ES-I3 (cell line): ENCODE results near the gene CCND1.

ENCODE experiments used
- H3K36me3 ChIP-seq: 2 replicates; pipeline ENCODE4 v1.6.1; 2013; ENCODE audit warnings: mild to moderate bottlenecking, low read length, control low read depth, moderate library complexity; ENCODE audit not compliant: insufficient read depth
- H3K4me1 ChIP-seq: 2 replicates; pipeline ENCODE4 v1.6.1; 2013; ENCODE audit warnings: mild to moderate bottlenecking, control low read depth, low read length; ENCODE audit not compliant: insufficient read depth
- H3K9ac ChIP-seq: 2 replicates; pipeline ENCODE4 v1.6.1; 2013; ENCODE audit warnings: low read depth, mild to moderate bottlenecking, low read length, moderate library complexity
- H3K9me3 ChIP-seq: 2 replicates; pipeline ENCODE4 v1.6.1; 2013; ENCODE audit warnings: mild to moderate bottlenecking, low read length, moderate library complexity; ENCODE audit not compliant: control insufficient read depth, insufficient read depth

Gene CCND1

GRCh38 chr11:69658626-69659450 lies 17.9 kb downstream of the CCND1 start:
- Histone ChIP-seq H3K4me1 (peaks cover 17% of the 10 kb centered on the region), H3K9me3 (no peaks in the 10 kb centered on the region), H3K9ac (no peak overlapping the region), H3K36me3 (no peaks in the 10 kb centered on the region)

- no peaks in the 10 kb centered on the region for H3K9me3 ChIP-seq
- H3K9ac ChIP-seq = no peak overlapping the region
- peaks cover 17% of the 10 kb centered on the region for H3K4me1 ChIP-seq
- H3K36me3 ChIP-seq = no peaks in the 10 kb centered on the region
These were observed 18.6 kb downstream of the CCND1 start for GRCh38 chr11:69659591-69659990.

GRCh38 chr11:69660001-69660500 lies 19.1 kb downstream of the CCND1 start:
- peaks cover 17% of the 10 kb centered on the region for H3K4me1 ChIP-seq

GRCh38 chr11:69661413-69661715 lies 20.4 kb downstream of the CCND1 start:
- H3K9ac ChIP-seq = no peak overlapping the region
- no peaks in the 10 kb centered on the region for H3K9me3 ChIP-seq
- H3K36me3 ChIP-seq = peaks cover 2% of the 10 kb centered on the region; the same call in 1 of the 2 replicates
- peaks cover 17% of the 10 kb centered on the region for H3K4me1 ChIP-seq

More at GRCh38 chr11:69660001-69660500, 19.1 kb downstream of the CCND1 start:
- no peaks in the 10 kb centered on the region; the same call in 1 of the 2 replicates for H3K36me3 ChIP-seq
- H3K9me3 ChIP-seq = no peaks in the 10 kb centered on the region
- no peak overlapping the region for H3K9ac ChIP-seq

GRCh38 chr11:69662021-69662698 lies 21.2 kb downstream of the CCND1 start:
- H3K9me3 ChIP-seq = no peaks in the 10 kb centered on the region
- H3K9ac ChIP-seq = no peak overlapping the region
- peaks cover 2% of the 10 kb centered on the region; the same call in 1 of the 2 replicates for H3K36me3 ChIP-seq
- H3K4me1 ChIP-seq = peaks cover 16% of the 10 kb centered on the region

- H3K4me1 ChIP-seq = peaks cover 10% of the 10 kb centered on the region
- H3K36me3 ChIP-seq = peaks cover 2% of the 10 kb centered on the region; the same call in 1 of the 2 replicates
- H3K9me3 ChIP-seq = no peaks in the 10 kb centered on the region
- no peak overlapping the region for H3K9ac ChIP-seq
These were observed 21.9 kb downstream of the CCND1 start for GRCh38 chr11:69662806-69663205.

GRCh38 chr11:69663326-69663725 lies 22.4 kb downstream of the CCND1 start:
- peaks cover 2% of the 10 kb centered on the region; the same call in 1 of the 2 replicates for H3K36me3 ChIP-seq
- H3K4me1 ChIP-seq = peaks cover 6% of the 10 kb centered on the region
- no peaks in the 10 kb centered on the region for H3K9me3 ChIP-seq
- H3K9ac ChIP-seq = no peak overlapping the region

GRCh38 chr11:69664103-69664775 lies 23.3 kb downstream of the CCND1 start:
- no peaks in the 10 kb centered on the region for H3K9me3 ChIP-seq
- H3K36me3 ChIP-seq = peaks cover 2% of the 10 kb centered on the region; the same call in 1 of the 2 replicates
- no peak overlapping the region for H3K9ac ChIP-seq
- no peaks in the 10 kb centered on the region for H3K4me1 ChIP-seq

- Histone ChIP-seq H3K4me1 (no peaks in the 10 kb centered on the region), H3K36me3 (peaks cover 2% of the 10 kb centered on the region; the same call in 1 of the 2 replicates)
These were observed 23.9 kb downstream of the CCND1 start for GRCh38 chr11:69664901-69665300.

GRCh38 chr11:69665669-69666068 lies 24.7 kb downstream of the CCND1 start:
- no peaks in the 10 kb centered on the region for H3K9me3 ChIP-seq
- H3K4me1 ChIP-seq = no peaks in the 10 kb centered on the region
- H3K36me3 ChIP-seq = peaks cover 2% of the 10 kb centered on the region; the same call in 1 of the 2 replicates
- no peak overlapping the region for H3K9ac ChIP-seq

More at GRCh38 chr11:69664901-69665300, 23.9 kb downstream of the CCND1 start:
- no peak overlapping the region for H3K9ac ChIP-seq
- no peaks in the 10 kb centered on the region for H3K9me3 ChIP-seq

- Histone ChIP-seq H3K9ac (no peak overlapping the region), H3K4me1 (no peaks in the 10 kb centered on the region), H3K36me3 (peaks cover 2% of the 10 kb centered on the region), H3K9me3 (no peaks in the 10 kb centered on the region)
These were observed 25.3 kb downstream of the CCND1 start for GRCh38 chr11:69666261-69666660.

GRCh38 chr11:69666752-69667536 lies 26.0 kb downstream of the CCND1 start:
- no peak overlapping the region for H3K9ac ChIP-seq
- peaks cover 7% of the 10 kb centered on the region for H3K36me3 ChIP-seq
- no peaks in the 10 kb centered on the region for H3K9me3 ChIP-seq
- H3K4me1 ChIP-seq = no peaks in the 10 kb centered on the region

GRCh38 chr11:69667619-69668604 lies 27.0 kb downstream of the CCND1 start:
- Histone ChIP-seq H3K9ac (no peak overlapping the region), H3K36me3 (peaks cover 7% of the 10 kb centered on the region), H3K9me3 (no peaks in the 10 kb centered on the region), H3K4me1 (no peaks in the 10 kb centered on the region)
